GM12874 (cell line): ENCODE measurements around the gene RNF167.

ENCODE experiments used
- CTCF ChIP-seq: IDR thresholded peaks from 2 replicates; pipeline ENCODE4 v1.5.1; 2011; ENCODE audit warnings: low read depth, mild to moderate bottlenecking, control low read depth, low read length, moderate library complexity; ENCODE audit not compliant: insufficient read depth

The RNF167 gene

GRCh38 chr17:4948931-4949320 is 8.9 kb downstream of the RNF167 start:
- TF ChIP-seq CTCF = no peak

DNA sequence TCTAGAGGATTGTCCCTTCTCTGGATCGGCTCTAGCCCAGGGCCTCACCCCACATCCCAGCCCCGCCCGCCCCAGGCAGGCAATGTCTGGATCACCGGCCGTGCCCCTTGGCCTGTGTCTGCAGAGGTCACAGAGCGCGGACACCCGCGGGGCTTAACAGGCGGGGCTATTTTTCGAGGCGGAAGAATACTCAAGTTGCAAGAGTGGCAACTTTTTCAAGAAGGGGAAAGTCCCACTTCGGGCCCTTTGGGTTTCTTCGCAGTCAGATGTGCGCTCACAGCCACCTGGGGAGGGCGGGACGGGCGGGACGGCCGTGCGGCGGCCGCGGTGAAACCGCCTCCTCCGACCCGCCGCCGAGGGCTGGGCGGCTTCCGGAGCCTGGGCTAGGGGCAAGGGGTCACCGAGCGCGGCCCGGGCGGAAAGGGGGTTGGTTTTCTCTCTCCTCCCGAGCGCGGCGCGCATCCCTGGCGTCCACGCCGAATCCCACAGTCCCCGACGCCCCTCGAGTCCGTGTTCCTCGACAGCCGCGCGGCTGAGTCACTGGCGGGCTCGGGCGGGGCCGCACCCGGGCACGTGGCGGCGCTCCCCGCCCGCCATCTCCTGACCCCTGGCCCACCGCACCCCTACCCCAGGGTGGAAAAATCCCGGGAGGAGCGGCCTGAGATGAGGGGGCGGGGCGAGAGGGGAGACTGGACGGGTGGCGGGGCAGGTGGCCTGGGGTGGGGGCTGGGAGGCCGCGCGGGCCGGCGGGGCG is 9.4 kb downstream of the RNF167 start:
- TF ChIP-seq CTCF = no peak

- no peak for TF ChIP-seq CTCF
Measured at GRCh38 chr17:4950075-4950745, 10.1 kb downstream of the RNF167 start.

DNA sequence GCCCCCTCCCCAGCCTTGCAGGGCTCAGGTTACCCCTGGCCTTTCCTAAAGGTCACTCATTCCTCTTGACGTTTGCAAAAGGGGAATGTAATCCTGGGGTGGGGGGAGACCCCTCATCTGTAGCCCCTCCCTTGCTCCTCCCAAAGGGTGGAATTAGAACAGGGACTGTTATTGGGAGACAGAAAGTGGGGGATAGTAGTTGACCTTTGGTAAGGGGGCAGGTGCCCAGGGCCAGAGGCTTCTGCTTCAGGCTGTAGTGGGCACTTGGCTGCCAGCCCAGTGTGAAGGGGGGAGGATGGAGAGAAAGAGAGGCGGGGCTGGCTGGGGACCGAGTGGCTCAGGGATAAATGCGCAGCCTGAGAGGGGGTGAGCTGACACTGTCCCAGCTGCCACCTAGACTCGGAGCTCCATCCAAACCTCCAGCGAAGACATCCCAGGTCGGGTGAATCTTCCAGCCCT is 10.7 kb downstream of the RNF167 start, which contains the start of gene ENO3:
Gene ENO3, plus strand, starts transcription at position 374 of the 459 bp plus-strand sequence. CDS start 711 bp downstream, outside the sequence.
- no peak for TF ChIP-seq CTCF

DNA sequence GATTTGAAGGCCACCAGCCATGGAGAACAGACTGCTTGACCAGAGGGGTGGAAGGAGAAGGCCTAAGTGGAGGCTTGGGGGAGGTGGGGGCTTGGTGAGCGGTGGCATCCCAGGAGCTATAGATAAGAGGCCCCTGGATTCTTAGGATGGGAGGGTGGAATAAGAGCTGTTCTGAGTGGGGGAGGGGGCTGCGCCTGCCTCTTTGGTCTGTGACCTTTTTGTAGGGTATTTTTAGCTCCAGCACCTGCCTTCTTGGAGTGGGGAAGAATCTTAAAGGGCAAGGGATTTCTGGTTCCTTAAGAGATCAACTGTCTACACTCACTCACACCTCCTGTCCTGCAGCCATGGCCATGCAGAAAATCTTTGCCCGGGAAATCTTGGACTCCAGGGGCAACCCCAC is 11.4 kb downstream of the RNF167 start:
- TF ChIP-seq CTCF = no peak

- no peak for TF ChIP-seq CTCF
Measured at GRCh38 chr17:4953451-4953961, 13.4 kb downstream of the RNF167 start.

- TF ChIP-seq CTCF = no peak
Measured at GRCh38 chr17:4955091-4955490, 15.0 kb downstream of the RNF167 start.
